HepG2 (cell line): ENCODE data around the gene ZNF584. TPM values are rescaled to one million over a fixed set of nuclear protein-coding genes. Genes with fewer than 3 reads are reported as not detected.

Experiments used
- ARID2 ChIP-seq: sonication (generic); formaldehyde crosslinking; IDR thresholded peaks from 2 replicates; pipeline ENCODE4 v1.8.1; 2022; ENCODE audit warnings: mild to moderate bottlenecking, missing genetic modification reagents, borderline replicate concordance
- ARNT2 ChIP-seq: sonication (generic); formaldehyde crosslinking; IDR thresholded peaks from 2 replicates; pipeline ENCODE4 v1.8.0; 2022; ENCODE audit warnings: mild to moderate bottlenecking, low read depth, missing genetic modification reagents, moderate library complexity
- BRCA1 ChIP-seq: sonication (generic); formaldehyde crosslinking; IDR thresholded peaks from 2 replicates; pipeline ENCODE4 v1.4.0; 2020; ENCODE audit warnings: missing genetic modification reagents
- FOXK1 ChIP-seq: sonication (generic); formaldehyde crosslinking; IDR thresholded peaks from 2 replicates; pipeline ENCODE4 v1.4.0; 2020; ENCODE audit warnings: low read depth, missing genetic modification reagents, borderline replicate concordance
- FOXP1 ChIP-seq, 2 experiments: fragments of 450-650 bp in 1 of 2; IDR thresholded peaks; 2 replicates each; pipeline ENCODE4 v1.6.1; 2017 to 2018; ENCODE audit warnings: antibody characterized with exemption in 1 of 2
- HMGXB3 ChIP-seq: sonication (generic); formaldehyde crosslinking; IDR thresholded peaks from 2 replicates; pipeline ENCODE4 v1.4.0; 2020; ENCODE audit warnings: missing genetic modification reagents, borderline replicate concordance
- THAP7 ChIP-seq: sonication (generic); formaldehyde crosslinking; IDR thresholded peaks from 2 replicates; pipeline ENCODE4 v1.8.1; 2023; ENCODE audit warnings: mild to moderate bottlenecking, missing genetic modification reagents
- THRA ChIP-seq: sonication (generic); formaldehyde crosslinking; IDR thresholded peaks from 2 replicates; pipeline ENCODE4 v1.4.0; 2020; ENCODE audit warnings: missing genetic modification reagents, borderline replicate concordance
- ZFP1 ChIP-seq: IDR thresholded peaks from 2 replicates; pipeline ENCODE4 v1.6.1; 2016
- ZFP91 ChIP-seq: sonication (generic); formaldehyde crosslinking; IDR thresholded peaks from 2 replicates; pipeline ENCODE4 v1.9.0; 2022; ENCODE audit warnings: missing genetic modification reagents, mild to moderate bottlenecking, borderline replicate concordance
- ZNF17 ChIP-seq: sonication (generic); formaldehyde crosslinking; IDR thresholded peaks from 2 replicates; pipeline ENCODE4 v1.5.0; 2020; ENCODE audit warnings: mild to moderate bottlenecking, missing genetic modification reagents
- ZNF251 ChIP-seq: sonication (generic); formaldehyde crosslinking; IDR thresholded peaks from 2 replicates; pipeline ENCODE4 v1.9.0; 2021; ENCODE audit warnings: mild to moderate bottlenecking, missing genetic modification reagents
- ZNF451 ChIP-seq: sonication (generic); formaldehyde crosslinking; IDR thresholded peaks from 2 replicates; pipeline ENCODE4 v1.5.0; 2020; ENCODE audit warnings: mild to moderate bottlenecking, missing genetic modification reagents
- ZNF768 ChIP-seq: sonication (generic); formaldehyde crosslinking; IDR thresholded peaks from 2 replicates; pipeline ENCODE4 v1.4.0; 2020; ENCODE audit warnings: missing genetic modification reagents
- polyA plus RNA-seq, 8 experiments: library from polyadenylated mRNA; depleted of rRNA in 3 of 8; stranded (reverse) in 7 of 8; unstranded in 1 of 8; fragments of >200 nt; fragmentation: Illumina TruSeq in 4 of 8; extraction: Trizol in 4 of 8; gene quantifications; 2 replicates each; pipeline versions ENCODE4 v1.2.1 to v1.2.3, GENCODE V29; 2011 to 2016; ENCODE audit warnings: low read depth in 4 of 8, missing spikeins in 1 of 8, mixed read lengths in 1 of 8; ENCODE audit not compliant: insufficient read depth in 1 of 8
- total RNA-seq, 5 experiments: library from RNA; depleted of rRNA; stranded (reverse); fragments of >200 nt; fragmentation: Illumina TruSeq; extraction: Trizol; gene quantifications; 2 replicates each; pipeline ENCODE4 v1.2.3, GENCODE V29; 2016; ENCODE audit warnings: low read depth in 1 of 5
- TF ChIP-seq, protein P1 (sequence below): IDR thresholded peaks from 2 replicates; pipeline ENCODE4 v1.6.1; 2016; ENCODE audit warnings: missing compliant biosample characterization, missing genetic modification reagents, borderline replicate concordance

Gene ZNF584
- total and polyA plus RNA-seq, 2 of the 13 experiments (the other 11 are each of a cell fraction or from before 2014, with no cell fraction given): 2.4 to 7.0 TPM

DNA sequence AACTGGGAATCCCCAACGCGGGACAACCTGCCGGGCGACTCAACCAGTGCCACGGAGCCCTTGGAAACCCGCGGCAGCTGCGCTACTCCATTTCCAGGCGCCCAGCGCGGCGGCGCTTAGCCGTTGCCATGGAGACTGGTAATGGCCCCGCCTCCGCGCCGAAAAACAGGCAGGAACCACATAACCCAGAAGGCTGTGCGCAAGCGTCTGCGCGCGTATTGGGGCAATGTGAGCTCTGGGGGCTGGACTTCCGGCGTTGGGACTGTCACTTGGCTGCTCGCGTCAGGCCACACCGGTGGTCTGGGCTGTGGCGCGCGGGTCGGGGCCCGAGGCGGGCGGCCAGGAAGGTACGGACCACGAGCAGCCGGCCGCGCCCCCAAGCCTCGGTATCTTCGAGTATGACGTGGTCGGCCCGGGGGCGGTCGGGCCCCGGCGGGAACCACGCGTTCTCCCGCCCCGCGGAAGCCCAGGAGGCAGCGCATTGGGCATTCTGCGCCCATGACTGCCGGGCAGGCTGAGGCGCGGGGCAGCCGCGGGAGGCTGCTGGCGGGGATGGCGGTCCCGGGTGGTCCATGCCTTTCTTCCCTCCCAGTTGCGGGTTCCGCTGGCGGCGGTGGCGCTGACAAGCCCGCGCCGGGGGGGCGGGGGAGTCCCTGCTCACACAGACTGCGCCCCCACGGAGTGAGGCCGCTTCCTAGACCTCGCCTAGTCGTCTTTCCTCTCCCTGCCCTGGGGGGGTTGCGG lies 43.1 kb downstream of the ZNF584 start, which contains the start of gene ZNF324B (continued):
- TF ChIP-seq HMGXB3 (peak; percentile 24; the same call in 1 of the 2 replicates), ZNF451 (CRISPR knock-in tag) (no peak), ARNT2 (CRISPR knock-in tag) (no peak), THAP7 (CRISPR knock-in tag) (peak; percentile 52; the same call in 1 of the 2 replicates), FOXK1 (CRISPR knock-in tag) (peak; percentile 75; the same call in 1 of the 2 replicates), THRA (CRISPR knock-in tag) (no peak), ARID2 (CRISPR knock-in tag) (no peak), ZNF768 (CRISPR knock-in tag) (no peak), ZFP1 (CRISPR knock-in tag) (no peak), BRCA1 (CRISPR knock-in tag) (no peak), FOXP1 (IDR thresholded peaks at IDR 0.05) (no peak), FOXP1 (CRISPR knock-in tag; IDR thresholded peaks at IDR 0.05) (no peak), ZNF17 (CRISPR knock-in tag) (no peak), ZFP91 (CRISPR knock-in tag) (peak; percentile 80; the same call in 1 of the 2 replicates), ZNF251 (CRISPR knock-in tag) (no peak)
- TF ChIP-seq, protein P1, sequence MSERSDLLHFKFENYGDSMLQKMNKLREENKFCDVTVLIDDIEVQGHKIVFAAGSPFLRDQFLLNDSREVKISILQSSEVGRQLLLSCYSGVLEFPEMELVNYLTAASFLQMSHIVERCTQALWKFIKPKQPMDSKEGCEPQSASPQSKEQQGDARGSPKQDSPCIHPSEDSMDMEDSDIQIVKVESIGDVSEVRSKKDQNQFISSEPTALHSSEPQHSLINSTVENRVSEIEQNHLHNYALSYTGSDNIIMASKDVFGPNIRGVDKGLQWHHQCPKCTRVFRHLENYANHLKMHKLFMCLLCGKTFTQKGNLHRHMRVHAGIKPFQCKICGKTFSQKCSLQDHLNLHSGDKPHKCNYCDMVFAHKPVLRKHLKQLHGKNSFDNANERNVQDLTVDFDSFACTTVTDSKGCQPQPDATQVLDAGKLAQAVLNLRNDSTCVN: no peak
